Panc1 (cell line): ENCODE data around the gene CES2.

Experiments used
- CTCF ChIP-seq: fragments of 450-650 bp; IDR thresholded peaks from 2 replicates; pipeline ENCODE4 v1.5.1; 2017; ENCODE audit warnings: mild to moderate bottlenecking
- POLR2AphosphoS5 ChIP-seq: IDR thresholded peaks from 2 replicates; pipeline ENCODE4 v1.6.1; 2012; ENCODE audit warnings: mild to moderate bottlenecking, low read depth, low read length, moderate library complexity

- TF ChIP-seq CTCF = no peak
- TF ChIP-seq POLR2AphosphoS5 = no peak
These were observed 16.3 kb upstream of the CES2 start, which contains the start of gene CDH16 for GRCh38 chr16:66918803-66919568.
